ENCODE results near the gene DHODH. TPM values are rescaled to one million over a fixed set of nuclear protein-coding genes. Genes with fewer than 3 reads are reported as not detected.

The DHODH gene
- polyA plus RNA-seq, 1 donor from 2014 or later = 3.8 TPM

GRCh38 chr16:72025404-72026114, 17.0 kb downstream of the DHODH start:
- no peaks in the 10 kb centered on the region for H3K79me2 ChIP-seq (replicated peaks; ENCODE audit: insufficient read depth, low read length)
- H3F3A ChIP-seq (ENCODE audit: insufficient read depth, low read length, poor library complexity, severe bottlenecking) = no peaks in the 10 kb centered on the region
- H3K4me3 ChIP-seq (ENCODE audit: low read length) = no peak overlapping the region
- no peaks in the 10 kb centered on the region for H4K20me1 ChIP-seq (ENCODE audit: insufficient read depth)
- H3K36me3 ChIP-seq (ENCODE audit: insufficient read depth, low read length) = no peaks in the 10 kb centered on the region
- H3K27me3 ChIP-seq (ENCODE audit: insufficient read depth, low read depth, low read length) = no peaks in the 10 kb centered on the region
- no peak overlapping the region for H3K4me2 ChIP-seq (ENCODE audit: low read length)
- no peaks in the 10 kb centered on the region for H3K9me2 ChIP-seq (ENCODE audit: insufficient read depth, low read length)
- H2AFZ ChIP-seq (ENCODE audit: low read depth, low read length) = no peak overlapping the region
- H3K9me3 ChIP-seq (ENCODE audit: low read length) = no peaks in the 10 kb centered on the region
- no peak overlapping the region for H3K9ac ChIP-seq (ENCODE audit: low read length)
- no peak overlapping the region for H3K27ac ChIP-seq (ENCODE audit: low read length)
- TF ChIP-seq MXI1 (conservative IDR thresholded peaks at IDR 0.05; ENCODE audit: poor library complexity, severe bottlenecking) = no peak

GRCh38 chr16:72027669-72028378, 19.3 kb downstream of the DHODH start:
- Histone ChIP-seq H2AFZ (ENCODE audit: low read depth, low read length) (no peak overlapping the region), H3K79me2 (replicated peaks; ENCODE audit: insufficient read depth, low read length) (no peaks in the 10 kb centered on the region), H3K4me3 (ENCODE audit: low read length) (no peak overlapping the region), H3K36me3 (ENCODE audit: insufficient read depth, low read length) (no peaks in the 10 kb centered on the region), H3K9me2 (ENCODE audit: insufficient read depth, low read length) (no peaks in the 10 kb centered on the region), H4K20me1 (ENCODE audit: insufficient read depth) (no peaks in the 10 kb centered on the region), H3K4me2 (ENCODE audit: low read length) (no peak overlapping the region), H3K27me3 (ENCODE audit: insufficient read depth, low read depth, low read length) (no peaks in the 10 kb centered on the region), H3K27ac (ENCODE audit: low read length) (no peak overlapping the region), H3K9me3 (ENCODE audit: low read length) (no peaks in the 10 kb centered on the region), H3K9ac (ENCODE audit: low read length) (no peak overlapping the region), H3F3A (ENCODE audit: insufficient read depth, low read length, poor library complexity, severe bottlenecking) (no peaks in the 10 kb centered on the region)
- TF ChIP-seq RAD21 (conservative IDR thresholded peaks at IDR 0.05) (no peak), POLR2AphosphoS5 (IDR thresholded peaks at IDR 0.05) (no peak), CTCF (IDR thresholded peaks at IDR 0.05; ENCODE audit: poor library complexity, severe bottlenecking) (no peak), MXI1 (conservative IDR thresholded peaks at IDR 0.05; ENCODE audit: poor library complexity, severe bottlenecking) (no peak), SMC3 (conservative IDR thresholded peaks at IDR 0.05; ENCODE audit: poor library complexity) (no peak), REST (IDR thresholded peaks at IDR 0.05; ENCODE audit: borderline replicate concordance) (no peak), EP300 (conservative IDR thresholded peaks at IDR 0.05; ENCODE audit: poor library complexity, severe bottlenecking) (no peak), EZH2 (IDR thresholded peaks at IDR 0.05; ENCODE audit: borderline replicate concordance, insufficient read depth, low read length, poor library complexity, severe bottlenecking) (no peak), TAF1 (IDR thresholded peaks at IDR 0.05; ENCODE audit: low read depth) (no peak)
